H9 (cell line): ENCODE measurements around the gene CHCHD6. TPM values are rescaled to one million over a fixed set of nuclear protein-coding genes. Genes with fewer than 3 reads are reported as not detected.

ENCODE experiments used
- DNase-seq: peaks from one replicate; pipeline ENCODE4 v3.0.0-alpha.2; 2017
- H2AFZ ChIP-seq: one replicate; pipeline ENCODE4 v1.6.1; 2013; ENCODE audit warnings: mild to moderate bottlenecking, low read length, control low read depth, moderate library complexity
- H2AK5ac ChIP-seq: 2 replicates; pipeline ENCODE4 v1.6.1; 2013; ENCODE audit warnings: low read length, control low read depth, mixed read lengths; ENCODE audit not compliant: insufficient read length
- H2BK120ac ChIP-seq: one replicate; pipeline ENCODE4 v1.6.1; 2013; ENCODE audit warnings: low read depth, mild to moderate bottlenecking, low read length, control low read depth, inconsistent platforms; ENCODE audit not compliant: poor library complexity, severe bottlenecking
- H2BK12ac ChIP-seq: 2 replicates; pipeline ENCODE4 v1.6.1; 2013; ENCODE audit warnings: low read length, control low read depth, mixed read lengths, low read depth; ENCODE audit not compliant: insufficient read length
- H2BK15ac ChIP-seq: 2 replicates; pipeline ENCODE4 v1.6.1; 2013; ENCODE audit warnings: low read depth, low read length, control low read depth
- H2BK20ac ChIP-seq: one replicate; pipeline ENCODE4 v1.6.1; 2013; ENCODE audit warnings: low read depth, mild to moderate bottlenecking, low read length, control low read depth, inconsistent platforms; ENCODE audit not compliant: poor library complexity, severe bottlenecking
- H2BK5ac ChIP-seq: 2 replicates; pipeline ENCODE4 v1.6.1; 2013; ENCODE audit warnings: low read length, control low read depth, mixed read lengths; ENCODE audit not compliant: insufficient read length
- H3K14ac ChIP-seq: 2 replicates; pipeline ENCODE4 v1.6.1; 2013; ENCODE audit warnings: low read length, control low read depth; ENCODE audit not compliant: insufficient read depth
- H3K18ac ChIP-seq: 2 replicates; pipeline ENCODE4 v1.6.1; 2013; ENCODE audit warnings: low read depth, mild to moderate bottlenecking, mixed read lengths, low read length, control low read depth; ENCODE audit not compliant: insufficient read length
- H3K23ac ChIP-seq: 2 replicates; pipeline ENCODE4 v1.6.1; 2013; ENCODE audit warnings: low read length, control low read depth, mixed read lengths, low read depth; ENCODE audit not compliant: insufficient read length
- H3K23me2 ChIP-seq: 2 replicates; pipeline ENCODE4 v1.6.1; 2013; ENCODE audit warnings: low read depth, mild to moderate bottlenecking, mixed read lengths, low read length, control low read depth; ENCODE audit not compliant: insufficient read length, poor library complexity, severe bottlenecking
- H3K27ac ChIP-seq: 2 replicates; pipeline ENCODE4 v1.5.1; 2013; ENCODE audit warnings: low read length, control low read depth, mixed read lengths, low read depth; ENCODE audit not compliant: insufficient read length
- H3K27me3 ChIP-seq: 2 replicates; pipeline ENCODE4 v1.6.1; 2013; ENCODE audit warnings: low read length, control low read depth, inconsistent platforms; ENCODE audit not compliant: insufficient read depth
- H3K4ac ChIP-seq: 2 replicates; pipeline ENCODE4 v1.6.1; 2013; ENCODE audit warnings: low read depth, mild to moderate bottlenecking, control low read depth, inconsistent platforms, low read length, moderate library complexity
- H3K4me1 ChIP-seq: 2 replicates; pipeline ENCODE4 v1.6.1; 2013; ENCODE audit warnings: low read length, control low read depth, inconsistent platforms; ENCODE audit not compliant: insufficient read depth
- H3K4me2 ChIP-seq: 2 replicates; pipeline ENCODE4 v1.6.1; 2013; ENCODE audit warnings: low read length, control low read depth, mixed read lengths; ENCODE audit not compliant: insufficient read length, insufficient read depth
- H3K56ac ChIP-seq: 2 replicates; pipeline ENCODE4 v1.6.1; 2013; ENCODE audit warnings: low read depth, mild to moderate bottlenecking, mixed read lengths, low read length, control low read depth; ENCODE audit not compliant: insufficient read length
- H3K79me1 ChIP-seq: 2 replicates; pipeline ENCODE4 v1.6.1; 2013; ENCODE audit warnings: low read depth, mild to moderate bottlenecking, moderate library complexity, low read length, control low read depth, inconsistent platforms; ENCODE audit not compliant: insufficient read depth, poor library complexity, severe bottlenecking
- H3K79me2 ChIP-seq: 2 replicates; pipeline ENCODE4 v1.6.1; 2013; ENCODE audit warnings: low read length, control low read depth, inconsistent platforms; ENCODE audit not compliant: insufficient read depth
- H3K9ac ChIP-seq: 2 replicates; pipeline ENCODE4 v1.6.1; 2013; ENCODE audit warnings: low read length, control low read depth, mixed read lengths; ENCODE audit not compliant: insufficient read length; ENCODE audit errors: extremely low read depth
- H3K9me3 ChIP-seq: one replicate; pipeline ENCODE4 v1.6.1; 2013; ENCODE audit warnings: low read depth, low read length, inconsistent platforms; ENCODE audit not compliant: control insufficient read depth
- H3T11ph ChIP-seq: one replicate; pipeline ENCODE4 v1.6.1; 2013; ENCODE audit warnings: mild to moderate bottlenecking, low read length, control low read depth, inconsistent platforms
- H4K20me1 ChIP-seq: one replicate; pipeline ENCODE4 v1.6.1; 2013; ENCODE audit not compliant: control insufficient read depth, insufficient read length, insufficient read depth
- H4K5ac ChIP-seq: 2 replicates; pipeline ENCODE4 v1.6.1; 2013; ENCODE audit warnings: low read depth, mild to moderate bottlenecking, mixed read lengths, low read length, control low read depth; ENCODE audit not compliant: insufficient read length
- H4K8ac ChIP-seq: replicated peaks from 2 replicates; pipeline ENCODE4 v1.6.1; 2013; ENCODE audit warnings: low read length, control low read depth, mixed read lengths, low read depth; ENCODE audit not compliant: insufficient read length
- H4K91ac ChIP-seq: 2 replicates; pipeline ENCODE4 v1.6.1; 2013; ENCODE audit warnings: low read depth, mild to moderate bottlenecking, moderate library complexity, mixed read lengths, low read length, control low read depth; ENCODE audit not compliant: insufficient read length
- H3K27ac Mint-ChIP-seq, 3 experiments: 2 replicates in 2 of 3; 3 replicates in 1 of 3; pipeline ENCODE4 v1.8.0; 2020 to 2021; ENCODE audit warnings: mixed read lengths in 3 of 3, mild to moderate bottlenecking in 1 of 3, moderate library complexity in 1 of 3
- H3K27me3 Mint-ChIP-seq: 2 replicates; pipeline ENCODE4 v1.8.0; 2021; ENCODE audit warnings: low read depth, mild to moderate bottlenecking, moderate library complexity, mixed read lengths
- H3K36me3 Mint-ChIP-seq, 3 experiments: 2 replicates in 2 of 3; 3 replicates in 1 of 3; pipeline ENCODE4 v1.8.0; 2020 to 2021; ENCODE audit warnings: low read depth in 3 of 3, mixed read lengths in 3 of 3; ENCODE audit not compliant: insufficient read depth in 1 of 3
- H3K4me1 Mint-ChIP-seq, 2 experiments: 2 replicates each; pipeline ENCODE4 v1.8.0; 2020; ENCODE audit warnings: mixed read lengths in 2 of 2
- H3K4me3 Mint-ChIP-seq, 2 experiments: 2 replicates in 1 of 2; 3 replicates in 1 of 2; pipeline ENCODE4 v1.8.0; 2020 to 2021; ENCODE audit warnings: mild to moderate bottlenecking in 2 of 2, mixed read lengths in 2 of 2, moderate library complexity in 1 of 2
- H3K9me3 Mint-ChIP-seq, 2 experiments: 2 replicates in 1 of 2; 3 replicates in 1 of 2; pipeline ENCODE4 v1.8.0; 2020; ENCODE audit warnings: mild to moderate bottlenecking in 2 of 2, mixed read lengths in 2 of 2, moderate library complexity in 1 of 2
- CTCF ChIP-seq: fragments of 200-600 bp; sonication (generic); conservative IDR thresholded peaks from 3 replicates; pipeline ENCODE4 v1.8.0; 2021; ENCODE audit warnings: antibody characterized with exemption, mild to moderate bottlenecking
- WGBS: extraction: QIAGEN DNeasy Blood & Tissue Kit; methylation state at CpG from one replicate; pipeline ENCODE4 v1.1.7; 2013; ENCODE audit warnings: missing lambda C conversion rate, low lambda C conversion rate, mixed read lengths; ENCODE audit not compliant: insufficient read length; ENCODE audit errors: extremely low coverage; 5-methylcytosine and 5-hydroxymethylcytosine counted together
- total RNA-seq: library from RNA; stranded (reverse); gene quantifications from 2 replicates; pipeline ENCODE4 v1.2.1, GENCODE V29; 2021

Gene CHCHD6
- total RNA-seq, 1 experiment from 2014 or later: 34.2 TPM

- no peak overlapping the region for H3K4ac ChIP-seq
Measured at GRCh38 chr3:126859415-126860246, 155.6 kb downstream of the CHCHD6 start.

More at GRCh38 chr3:126859415-126860246, 155.6 kb downstream of the CHCHD6 start:
- H2BK15ac ChIP-seq: no peak overlapping the region
- H3K14ac ChIP-seq: peak overlapping the region; percentile 0; the same call in 1 of the 2 replicates
- no CpG with 5 or more reads among the region's 16 CpGs for WGBS
- peaks cover 2% of the 10 kb centered on the region; the same call in 1 of the 2 replicates for H3K4me1 ChIP-seq
- no peaks in the 10 kb centered on the region for H3K27me3 ChIP-seq
- H2BK12ac ChIP-seq: no peak overlapping the region
- no peaks in the 10 kb centered on the region for H4K20me1 ChIP-seq
- H3K79me2 ChIP-seq: no peaks in the 10 kb centered on the region
- no peak overlapping the region for H3K18ac ChIP-seq
- H3K4me3 Mint-ChIP-seq: no peak overlapping the region
- H4K8ac ChIP-seq: no peak overlapping the region
- H3K23me2 ChIP-seq: peaks cover 7% of the 10 kb centered on the region
- no peaks in the 10 kb centered on the region for H3K9me3 ChIP-seq
- H3K36me3 Mint-ChIP-seq: peaks cover 0 to 15% (median 7%) of the 10 kb centered on the region in 3 experiments; a peak in 4 of 7 replicates
- H3K79me1 ChIP-seq: no peaks in the 10 kb centered on the region
- peaks cover 0 to 12% of the 10 kb centered on the region in 2 experiments; a peak in 1 of 5 replicates for H3K9me3 Mint-ChIP-seq
- DNase-seq: no peak
- no peak overlapping the region for H4K91ac ChIP-seq
- no peak overlapping the region for H3K9ac ChIP-seq
- H2BK5ac ChIP-seq: no peak overlapping the region
- H2BK20ac ChIP-seq: no peak overlapping the region
- no peak overlapping the region for H4K5ac ChIP-seq
- H3K27ac ChIP-seq: no peak overlapping the region
- H3K56ac ChIP-seq: no peak overlapping the region
- no peak overlapping the region for H2BK120ac ChIP-seq
- H2AK5ac ChIP-seq: no peak overlapping the region
- H3T11ph ChIP-seq: no peak overlapping the region
- peaks cover 35 to 40% of the 10 kb centered on the region in 2 experiments for H3K4me1 Mint-ChIP-seq
- H3K27ac Mint-ChIP-seq: peak overlapping the region in 1 of 3 experiments; percentile 3; a peak in 2 of 7 replicates
- no peak overlapping the region for H2AFZ ChIP-seq
- peaks cover 1% of the 10 kb centered on the region; the same call in 1 of the 2 replicates for H3K27me3 Mint-ChIP-seq
- no peak overlapping the region for H3K4me2 ChIP-seq
- no peak for TF ChIP-seq CTCF
- no peak overlapping the region for H3K23ac ChIP-seq
